Ovary (tissue), 3 donors: ENCODE results near the gene HMCES.

ENCODE experiments used
- CTCF ChIP-seq, 3 donors: fragments of 450-650 bp in 2 of 3; fragments of 200-600 bp in 1 of 3; IDR thresholded peaks; one replicate each; pipeline versions ENCODE4 v1.5.1 to v1.8.0; 2016 to 2022; ENCODE audit warnings: antibody characterized with exemption in 3 of 3, mild to moderate bottlenecking in 1 of 3
- EP300 ChIP-seq: sonication (generic); formaldehyde crosslinking; IDR thresholded peaks from one replicate; pipeline ENCODE4 v1.6.1; 2017; ENCODE audit warnings: antibody characterized with exemption
- POLR2A ChIP-seq: fragments of 450-650 bp; IDR thresholded peaks from one replicate; pipeline ENCODE4 v1.6.1; 2017; ENCODE audit warnings: antibody characterized with exemption, mild to moderate bottlenecking, moderate library complexity
- donor health status: DM: no; HTN: no; CAD: no.

GRCh38 chr3:129344540-129345220 is 66.0 kb downstream of the HMCES start:
- no peak for TF ChIP-seq CTCF (IDR thresholded peaks at IDR 0.05)
- no peak for TF ChIP-seq EP300
- TF ChIP-seq POLR2A: no peak
